Fibroblast of lung (primary cell): ENCODE data around the gene GLG1.

ENCODE experiments used
- EZH2 ChIP-seq: IDR thresholded peaks from 2 replicates; pipeline ENCODE4 v1.5.1; 2012; ENCODE audit warnings: low read length, control low read depth, mild to moderate bottlenecking; ENCODE audit errors: missing control alignments
- TF ChIP-seq, protein P1 (sequence below), 2 donors: IDR thresholded peaks in 1 of 2; conservative IDR thresholded peaks in 1 of 2; 1 replicate in 1 of 2; 2 replicates in 1 of 2; pipeline ENCODE4 v1.5.1; 2011 to 2012; ENCODE audit warnings: low read length in 2 of 2, control low read depth in 1 of 2, inconsistent platforms in 1 of 2, low read depth in 1 of 2, mild to moderate bottlenecking in 1 of 2

DNA sequence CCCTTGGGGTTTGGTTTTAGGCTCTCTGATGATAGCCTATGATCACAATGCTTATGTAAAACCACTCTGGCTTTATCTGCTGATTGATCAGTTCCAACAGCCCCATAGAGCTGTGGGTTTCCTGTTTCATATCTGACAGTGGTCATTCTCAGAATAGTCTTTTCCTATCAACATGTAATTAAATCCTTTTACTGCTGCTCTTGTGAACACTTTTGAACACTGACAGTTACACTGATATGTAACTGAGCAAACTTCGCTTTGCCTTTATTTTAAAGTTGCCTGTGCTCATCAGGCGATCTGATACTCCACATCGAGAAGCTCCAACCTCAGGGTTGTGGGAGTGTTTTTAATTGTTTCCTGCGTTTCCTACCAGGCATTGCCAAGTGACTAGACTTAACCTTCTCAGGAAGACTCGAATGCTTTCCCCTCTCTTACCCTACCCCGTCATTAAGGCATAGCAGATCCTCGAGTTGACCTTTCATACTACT, 168.4 kb downstream of the GLG1 start:
- TF ChIP-seq, protein P1, sequence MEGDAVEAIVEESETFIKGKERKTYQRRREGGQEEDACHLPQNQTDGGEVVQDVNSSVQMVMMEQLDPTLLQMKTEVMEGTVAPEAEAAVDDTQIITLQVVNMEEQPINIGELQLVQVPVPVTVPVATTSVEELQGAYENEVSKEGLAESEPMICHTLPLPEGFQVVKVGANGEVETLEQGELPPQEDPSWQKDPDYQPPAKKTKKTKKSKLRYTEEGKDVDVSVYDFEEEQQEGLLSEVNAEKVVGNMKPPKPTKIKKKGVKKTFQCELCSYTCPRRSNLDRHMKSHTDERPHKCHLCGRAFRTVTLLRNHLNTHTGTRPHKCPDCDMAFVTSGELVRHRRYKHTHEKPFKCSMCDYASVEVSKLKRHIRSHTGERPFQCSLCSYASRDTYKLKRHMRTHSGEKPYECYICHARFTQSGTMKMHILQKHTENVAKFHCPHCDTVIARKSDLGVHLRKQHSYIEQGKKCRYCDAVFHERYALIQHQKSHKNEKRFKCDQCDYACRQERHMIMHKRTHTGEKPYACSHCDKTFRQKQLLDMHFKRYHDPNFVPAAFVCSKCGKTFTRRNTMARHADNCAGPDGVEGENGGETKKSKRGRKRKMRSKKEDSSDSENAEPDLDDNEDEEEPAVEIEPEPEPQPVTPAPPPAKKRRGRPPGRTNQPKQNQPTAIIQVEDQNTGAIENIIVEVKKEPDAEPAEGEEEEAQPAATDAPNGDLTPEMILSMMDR (conservative IDR thresholded peaks at IDR 0.05 in 1 of 2, IDR thresholded peaks at IDR 0.05 in 1 of 2; ENCODE audit: low read depth in 1 of 2, low read length in 2 of 2) = no peak
- no peak for TF ChIP-seq EZH2
